GOT3 (cell line): ENCODE measurements around the gene NRM.
"Not testable (repeated sequence)": the region's sequence is repeated elsewhere in the genome, so short reads cannot be mapped to it uniquely, and the experiment has no call there.

Experiments used
- DNase-seq: peaks from one replicate; lab custom pipeline; 2025; ENCODE audit warnings: mixed read lengths; lab: John Stamatoyannopoulos, UW

NRM gene

DNA sequence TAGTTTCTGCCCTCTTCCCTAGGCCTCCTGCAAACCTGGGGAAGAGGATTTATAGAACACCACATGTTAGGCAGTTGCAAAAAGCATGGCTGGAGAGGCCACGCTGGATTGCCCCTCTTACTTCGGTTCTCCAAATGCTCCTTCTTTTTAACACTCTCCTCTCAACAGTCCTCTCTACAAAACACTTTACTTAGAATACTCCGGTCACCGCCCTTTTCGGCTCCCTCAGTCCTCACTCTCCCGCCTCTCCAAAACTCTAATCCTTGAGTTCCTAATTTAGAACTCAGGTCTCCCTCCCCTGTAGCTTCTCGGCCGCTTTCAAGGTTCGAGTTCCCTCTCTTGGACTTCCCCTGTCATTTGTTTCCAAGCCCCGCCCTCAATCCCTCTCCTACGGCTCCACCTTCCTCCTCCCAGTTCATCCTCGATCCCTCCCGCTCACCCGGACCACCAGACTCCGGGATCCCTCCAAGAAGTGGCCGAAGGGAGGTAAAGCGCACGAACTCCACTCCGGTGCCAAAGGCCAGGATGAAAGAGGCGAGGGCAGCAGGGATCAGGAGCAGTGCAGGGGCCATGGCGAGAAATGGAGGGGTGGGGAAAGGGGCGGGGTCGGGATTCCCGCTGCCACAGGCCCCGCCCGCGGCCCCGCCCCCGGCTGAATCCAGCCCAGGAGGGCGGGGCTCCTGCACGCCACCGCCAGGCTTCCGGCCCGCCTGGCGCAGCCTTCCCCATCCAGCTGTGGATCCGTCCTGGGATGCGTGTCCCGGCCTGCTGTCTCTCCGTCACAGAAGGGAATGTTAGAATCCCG, at the start of gene NRM:
Gene NRM, minus strand, starts transcription at position 582 of the 805 bp plus-strand sequence. Its CDS starts 10 bp downstream, at position 572.
- DNase-seq = peak; percentile 59

DNA sequence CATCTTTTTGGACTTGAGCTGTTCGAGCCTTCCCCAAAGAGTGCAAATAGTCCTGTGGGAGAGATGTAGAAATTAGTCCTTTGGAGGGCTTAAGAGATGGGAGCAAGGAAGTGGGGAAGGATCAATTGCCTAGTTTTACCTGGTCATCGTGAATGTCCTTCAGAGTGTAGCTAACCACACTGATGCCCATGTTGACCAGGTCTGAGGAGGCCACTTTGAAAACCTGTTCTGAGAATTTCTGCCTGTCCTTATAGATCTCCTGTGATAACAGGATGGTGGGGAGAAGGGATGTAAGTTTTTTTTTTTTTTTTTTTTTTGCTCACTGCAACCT, 49.7 kb upstream of the NRM start:
- DNase-seq = no peak

DNA sequence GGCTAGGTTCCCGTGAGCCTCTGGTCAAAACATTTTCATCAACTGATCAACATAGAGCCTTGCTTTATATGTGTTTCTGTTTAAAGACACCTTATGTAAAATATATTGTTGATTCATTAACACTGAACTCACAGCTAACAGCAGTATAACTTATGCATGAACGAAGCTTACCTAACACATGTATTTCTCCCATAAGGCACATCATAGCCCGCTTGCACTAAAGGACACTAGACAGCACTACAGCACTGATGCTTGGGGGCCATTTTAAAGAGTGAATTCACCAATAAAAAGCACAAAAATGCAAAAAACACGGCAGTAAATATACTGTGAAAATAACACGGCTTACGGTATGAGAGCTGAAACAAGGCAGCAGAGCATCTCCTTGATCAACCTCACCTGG, 47.7 kb upstream of the NRM start:
- no peak for DNase-seq

GRCh38 chr6:30735668-30736314, 45.0 kb upstream of the NRM start:
- DNase-seq = no peak

DNA sequence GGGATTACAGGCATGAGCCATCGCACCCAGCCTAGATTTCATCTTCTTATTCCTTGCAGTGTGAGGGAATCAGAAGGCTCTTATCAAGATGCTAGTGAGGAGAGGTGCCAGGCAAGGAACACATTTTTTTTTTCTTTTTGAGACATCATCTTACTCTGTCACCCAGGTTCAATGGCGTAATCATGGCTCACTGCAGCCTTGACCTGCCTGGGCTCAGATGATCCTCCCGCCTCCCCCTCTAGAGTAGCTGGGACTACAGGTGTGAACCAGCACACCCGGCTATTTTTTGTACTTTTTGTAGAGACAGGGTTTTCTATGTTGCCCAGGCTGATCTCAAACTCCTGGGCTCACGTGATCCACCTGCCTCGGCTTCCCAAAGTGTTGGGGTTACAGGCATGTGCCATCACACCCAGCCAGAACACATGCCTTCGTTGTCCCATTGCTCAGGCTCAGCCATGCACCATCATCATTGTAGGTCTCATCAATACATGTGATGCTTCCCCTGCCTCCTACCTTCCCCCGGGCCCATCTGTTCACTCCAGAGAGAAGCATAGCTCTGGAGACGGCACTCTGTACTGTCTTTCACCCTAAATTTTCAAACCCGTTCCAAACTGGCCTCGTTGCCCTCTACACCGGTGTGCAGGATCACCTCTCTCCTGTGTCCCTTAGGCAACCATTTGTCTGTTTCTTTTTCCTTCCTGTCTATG, 41.6 kb upstream of the NRM start:
- no peak for DNase-seq

- no peak for DNase-seq
These were observed 40.0 kb upstream of the NRM start for GRCh38 chr6:30730601-30731435.

GRCh38 chr6:30727920-30728553, 37.3 kb upstream of the NRM start:
- DNase-seq = no peak

GRCh38 chr6:30726506-30727413, 36.0 kb upstream of the NRM start:
- DNase-seq = no peak

DNA sequence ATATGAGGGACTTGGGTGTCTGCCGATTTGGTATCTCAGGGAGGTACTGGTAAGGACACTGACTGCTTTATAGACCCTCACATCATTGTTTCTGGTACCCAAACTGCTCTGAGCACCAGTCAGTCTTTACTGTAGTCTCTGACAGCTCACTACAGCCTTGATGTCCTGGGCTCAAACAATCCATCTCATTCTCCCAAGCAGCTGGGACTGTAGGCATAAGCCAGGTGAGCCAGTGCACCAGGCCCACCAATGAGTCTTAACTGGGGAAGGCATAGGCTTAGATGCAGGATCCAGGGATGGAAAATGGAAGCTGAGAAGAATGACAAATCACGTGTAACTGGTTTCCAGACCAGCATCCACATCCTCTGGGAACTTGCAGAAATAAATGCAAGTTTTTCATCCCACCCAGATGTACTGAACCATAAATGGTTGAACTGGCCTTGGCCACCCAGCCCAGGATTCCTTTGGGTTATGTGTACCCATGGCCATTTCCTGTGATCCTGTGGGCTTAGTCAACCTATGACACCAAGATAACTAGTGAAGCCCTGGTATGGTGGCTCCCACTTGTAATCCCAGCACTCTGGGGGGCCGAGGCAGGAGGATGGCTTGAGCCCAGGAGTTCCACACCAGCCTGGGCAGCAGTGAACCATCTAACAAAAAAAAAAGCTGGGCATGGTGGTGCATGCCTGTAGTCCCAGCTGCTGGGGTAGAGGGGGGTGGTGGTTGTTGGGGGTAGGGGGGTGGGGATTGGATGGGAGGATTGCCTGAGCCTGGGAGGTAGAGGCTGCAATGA, 35.1 kb upstream of the NRM start:
- no peak for DNase-seq

DNA sequence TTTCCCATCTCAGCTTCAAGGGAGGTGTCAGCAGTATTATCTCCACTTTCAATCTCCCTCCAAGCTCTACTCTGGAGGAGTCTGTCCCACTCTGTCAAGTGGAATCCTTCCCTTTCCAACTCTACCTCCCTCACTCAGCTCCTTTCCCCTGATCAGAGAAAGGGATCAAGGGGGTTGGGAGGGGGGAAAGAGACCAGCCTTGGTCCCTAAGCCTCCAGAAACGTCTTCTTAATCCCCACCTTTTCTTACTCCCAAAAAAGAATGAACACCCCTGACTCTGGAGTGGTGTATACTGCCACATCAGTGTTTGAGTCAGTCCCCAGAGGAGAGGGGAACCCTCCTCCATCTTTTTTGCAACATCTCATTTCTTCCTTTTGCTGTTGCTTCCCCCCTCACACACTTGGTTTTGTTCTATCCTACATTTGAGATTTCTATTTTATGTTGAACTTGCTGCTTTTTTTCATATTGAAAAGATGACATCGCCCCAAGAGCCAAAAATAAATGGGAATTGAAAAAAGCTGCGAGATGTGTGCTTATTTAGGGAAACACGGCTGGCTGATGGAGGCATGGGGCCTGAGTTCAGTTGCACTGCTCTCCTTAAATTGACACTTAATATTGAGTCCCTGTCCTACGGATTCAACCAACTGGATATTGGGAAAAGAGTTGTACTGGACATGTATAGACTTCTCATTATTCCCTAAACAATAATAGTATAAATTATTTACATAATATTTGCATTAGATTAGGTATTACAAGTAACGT, 34.3 kb upstream of the NRM start:
- no peak for DNase-seq

- DNase-seq = not testable (repeated sequence)
These were observed 33.3 kb upstream of the NRM start for GRCh38 chr6:30723843-30724741.

- not testable (repeated sequence) for DNase-seq
These were observed 32.5 kb upstream of the NRM start for GRCh38 chr6:30723159-30723842.

- peak; percentile 49 for DNase-seq
These were observed 31.7 kb upstream of the NRM start for GRCh38 chr6:30722280-30723112.

DNA sequence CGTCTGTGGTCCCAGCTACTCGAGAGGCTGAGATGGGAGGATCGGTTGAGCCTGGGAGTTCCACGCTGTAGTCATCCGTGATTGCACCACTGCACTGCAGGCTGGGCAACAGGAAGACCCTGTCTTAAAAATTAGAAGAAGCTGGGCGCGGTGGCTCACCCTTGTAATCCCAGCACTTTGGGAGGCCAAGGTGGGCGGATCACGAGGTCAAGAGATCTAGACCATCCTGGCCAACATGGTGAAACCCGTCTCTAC, 31.2 kb upstream of the NRM start:
- not testable (repeated sequence) for DNase-seq

DNA sequence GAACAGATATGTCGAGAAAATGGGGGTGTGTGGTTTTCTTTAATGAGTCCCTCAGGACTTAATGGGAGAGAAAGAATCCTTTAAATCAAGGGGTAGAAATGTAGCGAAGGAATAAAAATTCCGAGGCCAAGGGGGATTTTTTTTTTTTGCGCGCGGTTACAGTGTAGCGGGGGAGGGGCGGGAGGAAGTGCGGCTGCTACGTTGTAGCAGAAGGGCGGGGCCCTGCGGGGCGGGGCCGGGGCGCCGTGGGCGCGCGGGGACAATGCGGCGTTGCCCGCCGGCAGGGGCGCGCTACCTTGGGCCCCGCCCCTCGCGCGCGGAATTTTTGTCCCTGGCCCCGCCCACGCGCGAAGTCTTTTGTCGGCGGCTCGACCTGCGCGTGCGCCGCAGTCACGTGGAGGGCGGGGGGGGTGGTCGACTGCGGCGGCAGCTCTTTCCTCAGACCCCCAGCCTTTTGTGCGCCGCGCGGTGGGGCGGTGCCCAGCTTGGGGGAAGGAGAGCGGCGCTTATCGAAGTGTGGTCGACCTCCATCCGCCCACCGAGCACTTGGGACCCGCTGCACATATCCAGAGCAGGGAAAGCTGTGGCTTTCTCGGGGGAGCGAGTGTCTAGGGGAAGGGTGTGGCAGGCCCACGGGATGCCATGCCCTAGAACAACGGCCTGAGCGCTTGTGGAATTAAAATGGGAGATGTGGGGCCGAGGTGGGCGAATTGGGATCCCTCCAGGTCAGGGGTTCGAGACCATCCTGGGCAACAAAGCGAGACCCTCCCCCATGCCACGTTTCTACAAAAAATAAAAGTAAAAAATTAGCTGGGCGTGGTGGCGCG, 30.6 kb upstream of the NRM start:
- peak; percentile 78 for DNase-seq

- no peak for DNase-seq
These were observed 30.0 kb upstream of the NRM start for GRCh38 chr6:30720738-30721197.
